Fibroblast of skin of scalp (primary cell): ENCODE measurements around the gene NT5C2.
"Not testable (repeated sequence)": the region's sequence is repeated elsewhere in the genome, so short reads cannot be mapped to it uniquely, and the experiment has no call there.

ENCODE experiments used
- DNase-seq: peaks from one replicate; pipeline ENCODE4 v3.0.0-alpha.2; 2013

NT5C2 gene

GRCh38 chr10:103083266-103083976 is 109.7 kb downstream of the NT5C2 start:
- no peak for DNase-seq

- DNase-seq, result no peak
Measured at GRCh38 chr10:103082683-103083082, 110.4 kb downstream of the NT5C2 start.

- DNase-seq, result no peak
Measured at GRCh38 chr10:103080891-103081581, 112.0 kb downstream of the NT5C2 start.

GRCh38 chr10:103079946-103080345 is 113.1 kb downstream of the NT5C2 start:
- no peak for DNase-seq

- no peak for DNase-seq
Measured at GRCh38 chr10:103079100-103079499, 114.0 kb downstream of the NT5C2 start.

GRCh38 chr10:103078676-103079075 is 114.4 kb downstream of the NT5C2 start:
- DNase-seq, result no peak

- no peak for DNase-seq
Measured at GRCh38 chr10:103078309-103078615, 114.8 kb downstream of the NT5C2 start.

- no peak for DNase-seq
Measured at GRCh38 chr10:103077491-103078308, 115.4 kb downstream of the NT5C2 start.

GRCh38 chr10:103077020-103077419 is 116.1 kb downstream of the NT5C2 start:
- no peak for DNase-seq

- DNase-seq, result no peak
Measured at GRCh38 chr10:103072891-103073290, 120.2 kb downstream of the NT5C2 start.

GRCh38 chr10:103072276-103072675 is 120.8 kb downstream of the NT5C2 start:
- DNase-seq, result no peak

- DNase-seq, result peak; percentile 56
Measured at GRCh38 chr10:103069453-103070331, 123.4 kb downstream of the NT5C2 start.

GRCh38 chr10:103067956-103068355 is 125.1 kb downstream of the NT5C2 start:
- DNase-seq, result peak; percentile 53

GRCh38 chr10:103067484-103067883 is 125.6 kb downstream of the NT5C2 start:
- no peak for DNase-seq

GRCh38 chr10:103067099-103067477 is 126.0 kb downstream of the NT5C2 start:
- not testable (repeated sequence) for DNase-seq

GRCh38 chr10:103066141-103067098 is 126.7 kb downstream of the NT5C2 start:
- no peak for DNase-seq

- DNase-seq, result peak; percentile 37
Measured at GRCh38 chr10:103064956-103065355, 128.1 kb downstream of the NT5C2 start.

- no peak for DNase-seq
Measured at GRCh38 chr10:103062854-103063590, 130.1 kb downstream of the NT5C2 start.

- DNase-seq, result no peak
Measured at GRCh38 chr10:103060575-103060974, 132.5 kb downstream of the NT5C2 start.

GRCh38 chr10:103058034-103058433 is 135.0 kb downstream of the NT5C2 start:
- DNase-seq, result no peak

GRCh38 chr10:103055105-103055504 is 138.0 kb downstream of the NT5C2 start:
- peak; percentile 22 for DNase-seq
